NCI-H146 treated with DMSO at 0.1 percent for 48 hours (cell line): ENCODE measurements around the gene CYP46A1.
"Not testable (repeated sequence)": the region's sequence is repeated elsewhere in the genome, so short reads cannot be mapped to it uniquely, and the experiment has no call there.

Experiments
- DNase-seq: peaks from one replicate; lab custom pipeline; 2025; ENCODE audit not compliant: unreplicated experiment; lab: John Stamatoyannopoulos, UW

The CYP46A1 gene

GRCh38 chr14:99656171-99656570, 27.9 kb upstream of the CYP46A1 start:
- DNase-seq: no peak

- DNase-seq: no peak
Measured at GRCh38 chr14:99657645-99658155, 26.4 kb upstream of the CYP46A1 start.

- DNase-seq: no peak
Measured at GRCh38 chr14:99658218-99658845, 25.8 kb upstream of the CYP46A1 start.

- DNase-seq: no peak
Measured at GRCh38 chr14:99659333-99659741, 24.8 kb upstream of the CYP46A1 start.

- DNase-seq: no peak
Measured at GRCh38 chr14:99660006-99660566, 24.0 kb upstream of the CYP46A1 start.

GRCh38 chr14:99660794-99661193, 23.3 kb upstream of the CYP46A1 start:
- no peak for DNase-seq

GRCh38 chr14:99661206-99661605, 22.9 kb upstream of the CYP46A1 start:
- not testable (repeated sequence) for DNase-seq

GRCh38 chr14:99662846-99663245, 21.3 kb upstream of the CYP46A1 start:
- no peak for DNase-seq

- DNase-seq: no peak
Measured at GRCh38 chr14:99663386-99664057, 20.6 kb upstream of the CYP46A1 start.

GRCh38 chr14:99664058-99664936, 19.8 kb upstream of the CYP46A1 start:
- no peak for DNase-seq

GRCh38 chr14:99664937-99665273, 19.2 kb upstream of the CYP46A1 start:
- DNase-seq: no peak

GRCh38 chr14:99666533-99666932, 17.6 kb upstream of the CYP46A1 start:
- no peak for DNase-seq

GRCh38 chr14:99667045-99667444, 17.1 kb upstream of the CYP46A1 start:
- no peak for DNase-seq

GRCh38 chr14:99667821-99668220, 16.3 kb upstream of the CYP46A1 start:
- DNase-seq: no peak

- no peak for DNase-seq
Measured at GRCh38 chr14:99668307-99669295, 15.5 kb upstream of the CYP46A1 start.

GRCh38 chr14:99670361-99671234, 13.5 kb upstream of the CYP46A1 start:
- DNase-seq: no peak

GRCh38 chr14:99671235-99672224, 12.6 kb upstream of the CYP46A1 start:
- no peak for DNase-seq
